Measurements from ENCODE around the gene ZNF408.

ZNF408 gene

DNA sequence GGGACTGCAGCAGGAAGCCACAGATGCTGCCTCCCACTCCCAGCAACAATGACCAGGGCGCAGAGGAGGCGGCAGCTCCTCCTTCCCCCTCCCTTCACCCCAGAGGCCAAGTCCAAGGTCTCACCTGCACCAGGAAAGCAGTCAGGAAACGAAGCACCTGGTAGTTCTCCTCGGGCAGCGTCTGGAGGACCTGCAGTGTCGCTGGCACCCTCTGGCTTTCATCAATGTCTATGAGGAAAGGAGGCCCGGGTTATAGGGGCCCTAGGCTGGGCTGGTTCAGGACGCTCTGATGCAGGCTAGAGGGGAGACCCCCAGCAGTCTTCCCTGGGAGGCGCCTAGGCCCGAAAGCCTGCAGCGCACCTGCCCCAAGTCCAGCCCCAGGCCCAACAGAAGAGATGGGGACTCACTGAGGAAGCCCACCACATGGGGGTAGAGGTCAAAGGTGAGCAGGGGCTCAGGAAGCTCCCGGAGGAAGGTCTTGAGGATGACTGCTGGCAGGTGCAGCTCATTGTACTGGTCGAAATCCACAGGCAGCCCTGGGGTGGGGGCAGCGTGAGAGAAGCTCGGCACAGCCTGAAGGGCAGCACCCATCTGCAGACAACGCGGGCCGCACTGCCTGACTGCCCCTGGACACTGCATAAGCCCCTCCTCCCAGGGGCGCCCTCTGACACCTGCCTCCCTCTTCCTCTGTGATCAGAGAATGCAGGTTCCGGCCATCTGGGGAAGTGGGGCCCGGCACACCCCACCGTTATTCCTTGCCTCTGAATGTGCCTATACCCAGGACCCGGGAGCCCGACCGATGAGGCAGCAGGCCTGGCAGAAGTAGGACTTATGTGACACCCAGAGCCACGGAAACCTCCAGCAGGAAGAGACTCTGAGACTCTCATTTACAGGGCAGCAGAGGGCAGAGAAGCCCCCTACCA lies 21.3 kb upstream of the ZNF408 start:
- Histone ChIP-seq H3F3A (ENCODE audit: insufficient read depth, low read length) (no peaks in the 10 kb centered on the region), H3K79me2 (ENCODE audit: insufficient read depth, low read length) (no peaks in the 10 kb centered on the region), H3K4me1 (ENCODE audit: insufficient read depth, low read length, severe bottlenecking) (peaks cover 26% of the 10 kb centered on the region), H3K4me3 (ENCODE audit: low read depth, low read length, poor library complexity, severe bottlenecking) (no peak overlapping the region), H3K27me3 (ENCODE audit: insufficient read depth, low read length) (no peaks in the 10 kb centered on the region), H2AFZ (ENCODE audit: low read length) (no peak overlapping the region), H3K9me3 (ENCODE audit: low read length) (no peaks in the 10 kb centered on the region), H3K9me2 (ENCODE audit: low read depth, low read length) (no peaks in the 10 kb centered on the region), H3K9ac (ENCODE audit: low read length) (no peak overlapping the region), H3K27ac (ENCODE audit: low read depth, low read length, poor library complexity, severe bottlenecking) (no peak overlapping the region), H3K36me3 (ENCODE audit: insufficient read depth, low read length) (peaks cover 37% of the 10 kb centered on the region; the same call in 1 of the 2 replicates), H4K20me1 (ENCODE audit: insufficient read depth, low read length) (no peaks in the 10 kb centered on the region), H3K4me2 (ENCODE audit: low read length) (no peak overlapping the region)
- TF ChIP-seq, protein P1, sequence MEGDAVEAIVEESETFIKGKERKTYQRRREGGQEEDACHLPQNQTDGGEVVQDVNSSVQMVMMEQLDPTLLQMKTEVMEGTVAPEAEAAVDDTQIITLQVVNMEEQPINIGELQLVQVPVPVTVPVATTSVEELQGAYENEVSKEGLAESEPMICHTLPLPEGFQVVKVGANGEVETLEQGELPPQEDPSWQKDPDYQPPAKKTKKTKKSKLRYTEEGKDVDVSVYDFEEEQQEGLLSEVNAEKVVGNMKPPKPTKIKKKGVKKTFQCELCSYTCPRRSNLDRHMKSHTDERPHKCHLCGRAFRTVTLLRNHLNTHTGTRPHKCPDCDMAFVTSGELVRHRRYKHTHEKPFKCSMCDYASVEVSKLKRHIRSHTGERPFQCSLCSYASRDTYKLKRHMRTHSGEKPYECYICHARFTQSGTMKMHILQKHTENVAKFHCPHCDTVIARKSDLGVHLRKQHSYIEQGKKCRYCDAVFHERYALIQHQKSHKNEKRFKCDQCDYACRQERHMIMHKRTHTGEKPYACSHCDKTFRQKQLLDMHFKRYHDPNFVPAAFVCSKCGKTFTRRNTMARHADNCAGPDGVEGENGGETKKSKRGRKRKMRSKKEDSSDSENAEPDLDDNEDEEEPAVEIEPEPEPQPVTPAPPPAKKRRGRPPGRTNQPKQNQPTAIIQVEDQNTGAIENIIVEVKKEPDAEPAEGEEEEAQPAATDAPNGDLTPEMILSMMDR (IDR thresholded peaks at IDR 0.05; ENCODE audit: low read length), result no peak
- no peak for TF ChIP-seq EZH2 (IDR thresholded peaks at IDR 0.05; ENCODE audit: borderline replicate concordance, low read length)

GRCh38 chr11:46680164-46680760 lies 20.6 kb upstream of the ZNF408 start:
- TF ChIP-seq EZH2 (IDR thresholded peaks at IDR 0.05; ENCODE audit: borderline replicate concordance, low read length), result no peak
- TF ChIP-seq, protein P1 (IDR thresholded peaks at IDR 0.05; ENCODE audit: low read length), result no peak
- no peak overlapping the region for H3K4me2 ChIP-seq (ENCODE audit: low read length)
- no peaks in the 10 kb centered on the region for H3K9me2 ChIP-seq (ENCODE audit: low read depth, low read length)
- H3K27ac ChIP-seq (ENCODE audit: low read depth, low read length, poor library complexity, severe bottlenecking), result no peak overlapping the region
- no peaks in the 10 kb centered on the region for H3K79me2 ChIP-seq (ENCODE audit: insufficient read depth, low read length)
- no peaks in the 10 kb centered on the region for H3K27me3 ChIP-seq (ENCODE audit: insufficient read depth, low read length)
- no peaks in the 10 kb centered on the region for H4K20me1 ChIP-seq (ENCODE audit: insufficient read depth, low read length)
- H3K4me1 ChIP-seq (ENCODE audit: insufficient read depth, low read length, severe bottlenecking), result peaks cover 18% of the 10 kb centered on the region
- no peak overlapping the region for H3K9ac ChIP-seq (ENCODE audit: low read length)
- no peaks in the 10 kb centered on the region for H3K9me3 ChIP-seq (ENCODE audit: low read length)
- no peak overlapping the region for H3K4me3 ChIP-seq (ENCODE audit: low read depth, low read length, poor library complexity, severe bottlenecking)
- H3F3A ChIP-seq (ENCODE audit: insufficient read depth, low read length), result no peaks in the 10 kb centered on the region
- no peak overlapping the region for H2AFZ ChIP-seq (ENCODE audit: low read length)
- peaks cover 37% of the 10 kb centered on the region; the same call in 1 of the 2 replicates for H3K36me3 ChIP-seq (ENCODE audit: insufficient read depth, low read length)

- Histone ChIP-seq H3K36me3 (ENCODE audit: insufficient read depth, low read length) (peaks cover 37% of the 10 kb centered on the region; the same call in 1 of the 2 replicates), H3K79me2 (ENCODE audit: insufficient read depth, low read length) (no peaks in the 10 kb centered on the region), H4K20me1 (ENCODE audit: insufficient read depth, low read length) (no peaks in the 10 kb centered on the region), H2AFZ (ENCODE audit: low read length) (no peak overlapping the region), H3K9me2 (ENCODE audit: low read depth, low read length) (no peaks in the 10 kb centered on the region), H3K27me3 (ENCODE audit: insufficient read depth, low read length) (no peaks in the 10 kb centered on the region), H3K4me1 (ENCODE audit: insufficient read depth, low read length, severe bottlenecking) (peaks cover 12% of the 10 kb centered on the region), H3K27ac (ENCODE audit: low read depth, low read length, poor library complexity, severe bottlenecking) (no peak overlapping the region), H3K4me3 (ENCODE audit: low read depth, low read length, poor library complexity, severe bottlenecking) (no peak overlapping the region), H3K4me2 (ENCODE audit: low read length) (no peak overlapping the region), H3F3A (ENCODE audit: insufficient read depth, low read length) (no peaks in the 10 kb centered on the region), H3K9me3 (ENCODE audit: low read length) (no peaks in the 10 kb centered on the region), H3K9ac (ENCODE audit: low read length) (no peak overlapping the region)
- TF ChIP-seq EZH2 (IDR thresholded peaks at IDR 0.05; ENCODE audit: borderline replicate concordance, low read length), result no peak
- TF ChIP-seq, protein P1 (IDR thresholded peaks at IDR 0.05; ENCODE audit: low read length), result no peak
These were observed 20.0 kb upstream of the ZNF408 start for GRCh38 chr11:46680815-46681214.
